ENCODE data around the gene HIGD2B.
"Not testable (repeated sequence)": the region's sequence is repeated elsewhere in the genome, so short reads cannot be mapped to it uniquely, and the experiment has no call there.

GRCh38 chr15:72654397-72654796, 31.6 kb downstream of the HIGD2B start, which contains the start of gene GOLGA6B:
- not testable (repeated sequence) for TF ChIP-seq CTCF (IDR thresholded peaks at IDR 0.05; ENCODE audit: low read depth, low read length, poor library complexity, severe bottlenecking); EZH2phosphoT487 (IDR thresholded peaks at IDR 0.05; ENCODE audit: borderline replicate concordance, low read length)

Data from DOHH2 (cell line).